ENCODE measurements around the gene FBXO46. TPM values are rescaled to one million over a fixed set of nuclear protein-coding genes. Genes with fewer than 3 reads are reported as not detected.
A peak's percentile ranks its signal among the peaks of the same experiment; 100 is the strongest.

The FBXO46 gene
- total RNA-seq, 1 experiment from 2014 or later, result 40.1 TPM

- ChIA-PET CTCF (interaction anchor here (2.6 to 6.7 kb wide), 2 partner anchors 9 to 41 kb away, joined by 22 to 86 read pairs; partner anchors contain the start of genes QPCTL and SNRPD2), POLR2A (interaction anchor here (0.8 kb wide), 1 partner anchor 9 kb away, joined by 3 read pairs; no protein-coding TSS in a partner anchor)
- TF ChIP-seq TCF7 (CRISPR knock-in tag; IDR thresholded peaks at IDR 0.05; ENCODE audit: low read depth) (no peak), EMX1 (CRISPR knock-in tag; IDR thresholded peaks at IDR 0.05) (no peak), HMGXB4 (CRISPR knock-in tag; IDR thresholded peaks at IDR 0.05) (no peak), NFE2L1 (CRISPR knock-in tag; IDR thresholded peaks at IDR 0.05) (no peak), ERG (CRISPR knock-in tag; IDR thresholded peaks at IDR 0.05) (no peak), CREM (CRISPR knock-in tag; IDR thresholded peaks at IDR 0.05) (no peak), CREB1 (CRISPR knock-in tag; IDR thresholded peaks at IDR 0.05) (no peak), FOXP1 (CRISPR knock-in tag; IDR thresholded peaks at IDR 0.05; ENCODE audit: borderline replicate concordance) (no peak), NR3C1 (CRISPR knock-in tag; conservative IDR thresholded peaks at IDR 0.05; ENCODE audit: low read depth) (no peak)
- TF ChIP-seq, protein P1, sequence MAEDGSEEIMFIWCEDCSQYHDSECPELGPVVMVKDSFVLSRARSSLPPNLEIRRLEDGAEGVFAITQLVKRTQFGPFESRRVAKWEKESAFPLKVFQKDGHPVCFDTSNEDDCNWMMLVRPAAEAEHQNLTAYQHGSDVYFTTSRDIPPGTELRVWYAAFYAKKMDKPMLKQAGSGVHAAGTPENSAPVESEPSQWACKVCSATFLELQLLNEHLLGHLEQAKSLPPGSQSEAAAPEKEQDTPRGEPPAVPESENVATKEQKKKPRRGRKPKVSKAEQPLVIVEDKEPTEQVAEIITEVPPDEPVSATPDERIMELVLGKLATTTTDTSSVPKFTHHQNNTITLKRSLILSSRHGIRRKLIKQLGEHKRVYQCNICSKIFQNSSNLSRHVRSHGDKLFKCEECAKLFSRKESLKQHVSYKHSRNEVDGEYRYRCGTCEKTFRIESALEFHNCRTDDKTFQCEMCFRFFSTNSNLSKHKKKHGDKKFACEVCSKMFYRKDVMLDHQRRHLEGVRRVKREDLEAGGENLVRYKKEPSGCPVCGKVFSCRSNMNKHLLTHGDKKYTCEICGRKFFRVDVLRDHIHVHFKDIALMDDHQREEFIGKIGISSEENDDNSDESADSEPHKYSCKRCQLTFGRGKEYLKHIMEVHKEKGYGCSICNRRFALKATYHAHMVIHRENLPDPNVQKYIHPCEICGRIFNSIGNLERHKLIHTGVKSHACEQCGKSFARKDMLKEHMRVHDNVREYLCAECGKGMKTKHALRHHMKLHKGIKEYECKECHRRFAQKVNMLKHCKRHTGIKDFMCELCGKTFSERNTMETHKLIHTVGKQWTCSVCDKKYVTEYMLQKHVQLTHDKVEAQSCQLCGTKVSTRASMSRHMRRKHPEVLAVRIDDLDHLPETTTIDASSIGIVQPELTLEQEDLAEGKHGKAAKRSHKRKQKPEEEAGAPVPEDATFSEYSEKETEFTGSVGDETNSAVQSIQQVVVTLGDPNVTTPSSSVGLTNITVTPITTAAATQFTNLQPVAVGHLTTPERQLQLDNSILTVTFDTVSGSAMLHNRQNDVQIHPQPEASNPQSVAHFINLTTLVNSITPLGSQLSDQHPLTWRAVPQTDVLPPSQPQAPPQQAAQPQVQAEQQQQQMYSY (CRISPR knock-in tag; IDR thresholded peaks at IDR 0.05), result no peak
- TF ChIP-seq, protein P2, sequence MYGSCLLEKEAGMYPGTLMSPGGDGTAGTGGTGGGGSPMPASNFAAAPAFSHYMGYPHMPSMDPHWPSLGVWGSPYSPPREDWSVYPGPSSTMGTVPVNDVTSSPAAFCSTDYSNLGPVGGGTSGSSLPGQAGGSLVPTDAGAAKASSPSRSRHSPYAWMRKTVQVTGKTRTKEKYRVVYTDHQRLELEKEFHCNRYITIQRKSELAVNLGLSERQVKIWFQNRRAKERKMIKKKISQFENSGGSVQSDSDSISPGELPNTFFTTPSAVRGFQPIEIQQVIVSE (CRISPR knock-in tag; IDR thresholded peaks at IDR 0.05; ENCODE audit: borderline replicate concordance), result no peak
- Mint-ChIP-seq H3K4me3 (no peak overlapping the region), H3K36me3 (peaks cover 32% of the 10 kb centered on the region), H3K9me3 (no peaks in the 10 kb centered on the region), H3K4me1 (peaks cover 12% of the 10 kb centered on the region), H3K27ac (no peak overlapping the region), H3K27me3 (ENCODE audit: low read depth) (peaks cover 33% of the 10 kb centered on the region)
- DNase-seq (ENCODE audit: low spot score) (no peak), ATAC-seq (no peak)
Observed at GRCh38 chr19:45682908-45683307, 47.8 kb downstream of the FBXO46 start.

DNA sequence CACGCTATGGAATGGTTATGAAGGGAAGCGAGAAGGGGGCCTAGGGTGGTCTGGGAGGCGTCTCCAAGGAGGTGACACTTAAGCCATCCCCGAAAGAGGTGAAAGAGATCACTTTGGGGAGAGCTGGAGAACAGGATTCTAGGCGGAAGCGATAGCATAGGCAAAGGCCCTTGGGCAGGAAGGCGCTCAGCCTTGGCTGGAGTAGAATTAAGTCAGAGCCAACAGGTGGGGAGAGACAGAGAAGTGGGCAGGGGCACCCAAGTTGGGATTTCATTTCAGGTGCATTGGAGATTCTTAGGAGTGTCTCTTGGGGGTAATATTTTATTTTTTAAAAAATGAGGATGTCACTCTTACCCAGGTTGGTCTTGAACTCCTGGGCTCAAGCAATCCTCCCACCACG is 48.6 kb downstream of the FBXO46 start:
- no peak overlapping the region for H3K27ac Mint-ChIP-seq
- ChIA-PET CTCF (interaction anchor here (0.6 to 6.7 kb wide), 14 partner anchors 10 to 287 kb away, joined by 3 to 86 read pairs (median 6); partner anchors contain the start of genes GIPR, QPCTL, SIX5 and SNRPD2), POLR2A (interaction anchor here (0.8 kb wide), 1 partner anchor 10 kb away, joined by 3 read pairs; no protein-coding TSS in a partner anchor)
- DNase-seq (ENCODE audit: low spot score), result no peak
- peaks cover 24% of the 10 kb centered on the region for H3K36me3 Mint-ChIP-seq
- H3K4me3 Mint-ChIP-seq, result peak overlapping the region; percentile 65
- ATAC-seq, result no peak
- no peaks in the 10 kb centered on the region for H3K9me3 Mint-ChIP-seq
- peaks cover 33% of the 10 kb centered on the region for H3K27me3 Mint-ChIP-seq (ENCODE audit: low read depth)
- peaks cover 12% of the 10 kb centered on the region for H3K4me1 Mint-ChIP-seq
- no peak for TF ChIP-seq ERG (CRISPR knock-in tag; IDR thresholded peaks at IDR 0.05)
- no peak for TF ChIP-seq ZNF317 (CRISPR knock-in tag; IDR thresholded peaks at IDR 0.05; ENCODE audit: borderline replicate concordance, low read depth)
- no peak for TF ChIP-seq ATF1 (CRISPR knock-in tag; IDR thresholded peaks at IDR 0.05)
- TF ChIP-seq GABPB1 (CRISPR knock-in tag; IDR thresholded peaks at IDR 0.05), result no peak
- TF ChIP-seq, protein P3, sequence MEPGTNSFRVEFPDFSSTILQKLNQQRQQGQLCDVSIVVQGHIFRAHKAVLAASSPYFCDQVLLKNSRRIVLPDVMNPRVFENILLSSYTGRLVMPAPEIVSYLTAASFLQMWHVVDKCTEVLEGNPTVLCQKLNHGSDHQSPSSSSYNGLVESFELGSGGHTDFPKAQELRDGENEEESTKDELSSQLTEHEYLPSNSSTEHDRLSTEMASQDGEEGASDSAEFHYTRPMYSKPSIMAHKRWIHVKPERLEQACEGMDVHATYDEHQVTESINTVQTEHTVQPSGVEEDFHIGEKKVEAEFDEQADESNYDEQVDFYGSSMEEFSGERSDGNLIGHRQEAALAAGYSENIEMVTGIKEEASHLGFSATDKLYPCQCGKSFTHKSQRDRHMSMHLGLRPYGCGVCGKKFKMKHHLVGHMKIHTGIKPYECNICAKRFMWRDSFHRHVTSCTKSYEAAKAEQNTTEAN (CRISPR knock-in tag; IDR thresholded peaks at IDR 0.05), result no peak
- no peak for TF ChIP-seq ZNF423 (CRISPR knock-in tag; IDR thresholded peaks at IDR 0.05)
- no peak for TF ChIP-seq MXD4 (CRISPR knock-in tag; IDR thresholded peaks at IDR 0.05; ENCODE audit: borderline replicate concordance)
- TF ChIP-seq HMGA2 (CRISPR knock-in tag; IDR thresholded peaks at IDR 0.05), result no peak
- TF ChIP-seq GRHL2 (CRISPR knock-in tag; IDR thresholded peaks at IDR 0.05; ENCODE audit: insufficient replicate concordance, severe bottlenecking), result no peak
- no peak for TF ChIP-seq ZNF121 (CRISPR knock-in tag; IDR thresholded peaks at IDR 0.05)
- TF ChIP-seq CREB1 (CRISPR knock-in tag; IDR thresholded peaks at IDR 0.05), result no peak
- TF ChIP-seq, protein P4, sequence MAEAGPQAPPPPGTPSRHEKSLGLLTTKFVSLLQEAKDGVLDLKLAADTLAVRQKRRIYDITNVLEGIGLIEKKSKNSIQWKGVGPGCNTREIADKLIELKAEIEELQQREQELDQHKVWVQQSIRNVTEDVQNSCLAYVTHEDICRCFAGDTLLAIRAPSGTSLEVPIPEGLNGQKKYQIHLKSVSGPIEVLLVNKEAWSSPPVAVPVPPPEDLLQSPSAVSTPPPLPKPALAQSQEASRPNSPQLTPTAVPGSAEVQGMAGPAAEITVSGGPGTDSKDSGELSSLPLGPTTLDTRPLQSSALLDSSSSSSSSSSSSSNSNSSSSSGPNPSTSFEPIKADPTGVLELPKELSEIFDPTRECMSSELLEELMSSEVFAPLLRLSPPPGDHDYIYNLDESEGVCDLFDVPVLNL (CRISPR knock-in tag; IDR thresholded peaks at IDR 0.05; ENCODE audit: borderline replicate concordance, low read depth), result no peak
- no peak for TF ChIP-seq ZNF219 (CRISPR knock-in tag; IDR thresholded peaks at IDR 0.05; ENCODE audit: borderline replicate concordance)
- TF ChIP-seq NFATC4 (CRISPR knock-in tag; IDR thresholded peaks at IDR 0.05), result no peak
